DMS 273 treated with DMSO at 0.1 percent for 48 hours (cell line): ENCODE results near the gene VSTM2L.
"Not testable (repeated sequence)": the region's sequence is repeated elsewhere in the genome, so short reads cannot be mapped to it uniquely, and the experiment has no call there.

Experiments
- DNase-seq: peaks from one replicate; lab custom pipeline; 2025; lab: John Stamatoyannopoulos, UW

Gene VSTM2L, protein sequence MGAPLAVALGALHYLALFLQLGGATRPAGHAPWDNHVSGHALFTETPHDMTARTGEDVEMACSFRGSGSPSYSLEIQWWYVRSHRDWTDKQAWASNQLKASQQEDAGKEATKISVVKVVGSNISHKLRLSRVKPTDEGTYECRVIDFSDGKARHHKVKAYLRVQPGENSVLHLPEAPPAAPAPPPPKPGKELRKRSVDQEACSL

GRCh38 chr20:37902504-37903313 is at the start of gene VSTM2L:
Gene VSTM2L (plus strand): TSS chr20:37903127. CDS start chr20:37903351, 224 bp downstream.
- no peak for DNase-seq

DNA sequence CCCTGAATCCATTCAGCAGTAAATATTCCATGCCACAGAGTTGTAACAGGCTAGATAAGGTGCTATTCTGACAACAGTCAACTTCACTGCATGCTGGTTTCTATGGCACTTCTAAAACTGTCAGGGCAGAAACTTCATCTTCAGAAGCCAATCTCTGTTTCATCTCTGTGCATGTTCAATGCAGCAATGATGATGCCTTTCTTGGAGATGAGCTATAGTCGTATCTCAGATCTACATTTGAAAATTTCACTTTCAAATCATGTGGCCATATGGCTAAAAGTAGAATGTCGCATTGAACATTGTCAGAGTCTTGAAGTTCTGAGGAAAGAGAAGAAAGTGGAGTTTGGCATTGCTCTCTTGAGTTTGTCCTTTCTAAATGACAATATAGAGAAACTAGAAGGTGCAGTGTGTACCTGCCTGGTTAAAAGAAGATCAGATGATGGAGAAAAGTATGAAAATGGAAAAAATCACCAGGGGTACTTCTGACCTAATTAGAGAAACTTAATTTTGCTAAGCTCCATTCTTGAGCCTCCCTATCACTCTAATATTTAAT is 49.0 kb upstream of the VSTM2L start:
- no peak for DNase-seq

DNA sequence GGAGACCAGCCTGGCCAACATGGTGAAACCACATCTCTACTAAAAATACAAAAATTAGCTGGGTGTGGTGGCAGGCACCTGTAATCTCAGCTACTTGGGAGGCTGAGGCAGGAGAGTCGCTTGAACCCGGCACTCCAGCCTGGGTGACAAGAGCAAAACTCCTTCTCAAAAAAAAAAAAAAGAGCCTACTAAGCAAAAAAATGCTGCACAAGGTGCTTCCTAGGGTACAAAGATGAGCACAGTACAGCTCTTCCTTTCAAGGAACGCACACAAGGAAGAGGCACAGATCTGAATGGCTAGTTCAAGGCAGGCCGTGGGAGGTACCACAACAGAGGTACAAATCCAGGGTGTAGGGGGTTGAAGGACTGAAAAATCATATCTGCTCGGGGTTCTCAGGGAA is 46.9 kb upstream of the VSTM2L start:
- not testable (repeated sequence) for DNase-seq

DNA sequence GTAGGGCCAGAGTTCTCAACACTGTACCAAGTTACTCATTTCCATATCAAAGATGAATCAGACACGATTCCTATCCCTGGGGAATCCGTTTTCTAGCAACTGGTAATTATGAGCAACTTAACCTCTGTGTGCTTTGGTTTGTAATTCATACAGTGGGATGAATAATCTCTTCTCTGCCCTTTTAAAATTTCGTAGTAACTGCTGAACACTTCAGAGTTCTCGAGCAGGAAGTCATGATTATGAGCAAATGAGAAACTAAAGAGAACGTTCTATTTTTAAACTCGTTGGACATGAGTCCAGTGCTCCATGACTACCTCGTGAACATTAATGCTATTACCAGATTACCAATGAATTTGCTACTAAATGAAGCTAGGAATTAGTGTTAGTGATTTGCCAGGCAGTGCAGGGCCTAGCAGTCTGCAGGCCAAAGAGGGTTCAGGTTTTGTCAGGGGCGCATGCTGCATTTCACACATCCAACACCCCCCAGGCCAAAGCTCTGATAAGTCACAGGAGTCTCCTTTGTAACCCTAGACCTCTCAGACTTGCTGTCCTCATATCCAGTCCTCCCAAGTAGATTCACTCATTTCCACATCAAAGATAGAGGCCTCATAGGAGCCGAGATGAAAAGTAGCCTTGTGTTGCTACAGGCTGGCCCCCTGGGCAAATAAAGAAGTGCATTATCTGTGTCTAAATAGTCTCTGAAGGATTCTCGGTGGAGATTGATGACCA is 45.8 kb upstream of the VSTM2L start:
- no peak for DNase-seq

- no peak for DNase-seq
Measured at GRCh38 chr20:37859406-37860171, 43.3 kb upstream of the VSTM2L start.

DNA sequence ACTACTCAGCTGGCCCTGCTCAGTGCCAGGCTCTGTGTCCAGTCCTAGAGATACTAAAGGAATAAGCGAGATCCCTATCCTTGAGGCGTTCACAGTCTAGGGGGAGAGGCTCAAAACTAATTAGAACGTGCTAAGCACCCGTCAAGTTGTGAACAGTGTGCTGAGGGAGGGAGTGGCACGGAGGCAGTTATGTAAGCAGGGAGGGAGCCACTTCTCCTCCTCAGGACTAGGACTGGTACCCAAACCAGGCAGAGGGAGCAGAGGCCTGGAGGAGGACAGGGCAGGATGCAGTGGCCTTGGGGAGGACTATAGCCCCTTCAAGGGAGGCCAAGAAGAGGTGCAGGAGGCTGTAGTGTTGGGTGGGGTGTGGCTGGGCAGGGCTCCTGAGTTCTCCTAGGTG is 39.6 kb upstream of the VSTM2L start:
- no peak for DNase-seq

GRCh38 chr20:37864298-37864697 is 38.6 kb upstream of the VSTM2L start:
- DNase-seq, result no peak

DNA sequence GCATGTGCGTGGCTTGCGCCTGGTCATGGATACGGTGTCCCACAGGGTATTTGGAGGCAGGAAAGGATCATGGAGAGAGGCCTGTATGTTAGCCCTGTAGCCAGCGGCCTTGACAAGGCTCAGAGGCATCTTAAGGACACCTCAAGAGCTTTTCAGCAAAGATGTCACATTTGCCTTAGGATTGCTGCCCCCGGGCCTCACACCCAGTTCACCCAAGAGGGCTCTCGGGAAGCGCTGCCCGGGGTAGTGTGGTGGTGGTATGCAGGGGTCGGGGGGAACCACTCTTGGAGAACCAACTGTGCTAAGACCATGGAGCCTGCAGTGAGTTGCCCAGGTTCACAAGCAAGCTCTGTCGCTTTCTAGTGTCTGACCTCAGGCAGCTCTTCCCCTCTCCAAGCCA is 36.9 kb upstream of the VSTM2L start:
- DNase-seq, result no peak

DNA sequence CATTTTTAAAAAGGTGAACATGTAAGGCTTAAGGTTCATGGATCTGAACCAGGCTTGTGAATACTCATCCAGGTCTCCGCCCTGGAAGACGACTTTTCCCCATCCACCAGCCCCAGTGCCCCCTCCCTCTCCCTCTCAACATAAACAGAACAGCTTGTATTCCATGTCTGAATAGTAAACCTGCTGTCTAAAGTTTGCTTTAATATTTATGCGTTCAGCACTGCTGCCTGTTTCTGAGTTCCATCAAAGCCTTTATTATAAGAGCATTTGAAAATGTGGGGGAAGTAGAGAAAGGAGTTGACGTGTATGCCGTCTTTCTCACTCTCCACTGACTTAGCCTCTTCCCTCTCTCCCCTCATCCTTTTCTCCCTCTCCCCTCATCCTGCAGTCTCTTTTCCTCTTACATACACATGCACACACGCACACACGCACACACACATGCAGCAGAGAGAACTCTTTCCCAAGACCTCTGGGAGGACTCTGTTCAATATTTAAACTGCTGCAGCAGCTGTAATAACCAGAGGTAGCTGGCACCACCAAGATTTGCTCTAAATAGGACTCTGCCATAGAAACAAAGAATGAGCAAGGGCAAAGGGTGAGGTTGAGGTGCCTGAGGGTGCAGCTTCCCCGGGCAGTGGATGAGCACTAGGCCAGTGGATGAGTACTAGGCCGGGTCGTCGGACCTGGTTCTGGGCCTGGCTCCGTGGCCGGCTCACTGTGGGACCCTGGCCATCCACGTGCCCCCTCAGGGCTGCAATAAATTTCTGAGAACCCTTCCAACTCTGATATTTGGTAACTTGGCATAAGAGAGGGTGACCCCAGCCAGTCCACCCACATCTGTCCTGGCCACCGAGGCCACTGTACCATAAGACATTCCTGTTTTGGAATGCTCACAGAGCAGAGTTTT is 35.4 kb upstream of the VSTM2L start:
- DNase-seq, result no peak

- no peak for DNase-seq
Measured at GRCh38 chr20:37868851-37869333, 34.0 kb upstream of the VSTM2L start.

- no peak for DNase-seq
Measured at GRCh38 chr20:37869334-37869861, 33.5 kb upstream of the VSTM2L start.

DNA sequence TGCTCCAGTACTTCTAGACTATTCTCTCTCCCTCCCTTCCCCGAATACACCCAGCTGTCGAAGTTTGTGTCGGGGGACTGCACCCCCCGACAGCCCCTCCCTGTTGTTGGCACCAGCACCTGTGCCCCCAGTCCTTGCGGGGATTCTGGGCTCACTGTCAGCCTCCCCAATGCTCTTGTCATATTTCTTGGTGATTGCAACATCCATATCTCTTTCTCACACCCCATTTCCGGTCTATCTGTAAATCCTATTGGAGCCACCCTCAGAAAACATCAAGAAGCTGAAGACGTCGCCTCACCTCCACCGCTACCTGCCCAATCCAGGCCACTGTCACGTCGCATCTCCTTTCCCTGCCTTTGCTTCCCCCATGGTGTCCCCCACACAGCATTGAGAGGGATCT is 32.6 kb upstream of the VSTM2L start:
- DNase-seq, result no peak

GRCh38 chr20:37871751-37872150 is 31.2 kb upstream of the VSTM2L start:
- DNase-seq, result no peak

DNA sequence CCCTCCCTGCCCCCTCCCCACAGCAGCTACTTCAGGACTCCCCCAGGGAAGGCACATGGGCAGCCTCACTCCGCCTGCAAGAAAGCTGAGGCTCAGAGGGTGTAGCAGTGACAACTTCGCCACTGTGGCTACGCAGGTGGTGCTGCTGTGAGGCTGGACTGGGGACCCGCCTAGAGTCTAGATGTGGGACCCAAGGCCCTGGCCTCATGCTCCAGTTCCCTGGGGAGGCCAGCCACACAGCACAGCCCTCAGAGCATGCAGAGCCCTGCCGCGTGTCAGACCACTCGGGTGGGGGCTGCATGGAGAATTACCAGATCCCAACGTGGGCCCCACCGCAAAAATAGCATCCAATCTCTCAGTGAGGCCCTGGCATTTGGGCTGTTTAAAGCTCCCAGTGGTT is 30.8 kb upstream of the VSTM2L start:
- no peak for DNase-seq

DNA sequence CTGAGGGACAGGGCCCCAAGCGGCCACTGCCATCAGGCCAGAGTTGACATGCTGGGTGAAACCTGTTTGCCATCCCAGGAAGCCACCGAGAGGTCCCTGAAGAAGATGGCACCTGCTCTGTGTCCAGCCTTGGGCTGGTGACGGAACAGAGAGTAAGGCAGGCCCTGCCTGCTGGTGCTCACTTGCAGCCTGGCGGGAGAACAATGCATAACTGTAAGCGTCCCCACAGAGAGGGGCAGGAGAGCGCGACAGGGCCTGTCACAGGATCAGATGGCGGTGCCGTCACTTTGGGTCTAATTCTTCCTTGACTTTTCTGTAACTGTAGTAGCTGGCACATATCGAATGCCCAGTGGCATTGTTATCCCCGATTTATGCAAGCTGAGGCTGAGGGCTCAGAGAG is 29.0 kb upstream of the VSTM2L start:
- DNase-seq, result no peak

- DNase-seq, result no peak
Measured at GRCh38 chr20:37875460-37876175, 27.3 kb upstream of the VSTM2L start.

- DNase-seq, result no peak
Measured at GRCh38 chr20:37876863-37877262, 26.1 kb upstream of the VSTM2L start.

DNA sequence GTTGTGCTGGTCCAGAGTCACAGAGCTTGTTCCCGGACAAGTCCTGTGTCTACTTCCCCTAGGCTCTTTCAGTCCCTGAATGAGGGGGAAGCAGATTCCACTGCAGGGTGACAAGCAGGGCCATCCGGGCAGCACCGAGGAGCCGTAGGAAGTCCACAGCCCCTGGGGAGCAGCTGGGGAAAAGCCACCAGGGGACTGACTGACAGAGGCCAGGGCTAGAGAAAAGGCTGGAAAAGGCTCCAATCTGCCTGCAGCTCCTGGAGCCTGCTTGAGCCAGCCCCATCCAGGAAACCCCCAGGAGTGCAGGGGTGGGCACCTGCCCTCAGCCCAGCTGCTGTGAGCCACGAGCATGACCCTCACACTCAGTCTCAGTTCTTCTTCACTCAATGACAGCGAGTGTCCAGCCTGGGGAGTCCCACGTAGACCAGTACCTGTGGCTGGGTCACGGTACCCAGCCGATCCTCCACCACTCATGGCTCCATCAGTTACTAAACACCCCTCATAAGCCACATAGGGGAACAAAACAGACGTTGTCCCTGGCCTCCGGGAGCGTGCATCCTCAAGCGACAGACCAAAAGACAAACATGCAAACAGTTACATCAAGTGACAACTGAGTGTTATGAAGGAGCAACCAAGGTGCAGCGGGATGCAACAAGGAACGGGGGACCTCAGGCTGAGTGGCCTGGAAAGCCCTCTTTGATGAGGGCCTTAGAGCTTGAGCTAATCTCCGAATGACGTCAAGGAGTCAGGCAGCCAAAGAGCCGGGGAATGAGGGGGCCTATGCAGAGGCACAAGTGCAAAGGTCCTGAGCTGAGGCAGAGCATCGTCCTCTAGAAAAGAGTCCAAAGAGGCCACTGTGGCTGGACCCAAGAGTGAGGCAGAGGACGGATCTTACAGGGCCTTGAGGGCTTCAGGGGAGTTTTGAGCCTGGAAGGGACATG is 24.8 kb upstream of the VSTM2L start:
- DNase-seq, result no peak
